ENCODE results near the gene TTC8.

DNA sequence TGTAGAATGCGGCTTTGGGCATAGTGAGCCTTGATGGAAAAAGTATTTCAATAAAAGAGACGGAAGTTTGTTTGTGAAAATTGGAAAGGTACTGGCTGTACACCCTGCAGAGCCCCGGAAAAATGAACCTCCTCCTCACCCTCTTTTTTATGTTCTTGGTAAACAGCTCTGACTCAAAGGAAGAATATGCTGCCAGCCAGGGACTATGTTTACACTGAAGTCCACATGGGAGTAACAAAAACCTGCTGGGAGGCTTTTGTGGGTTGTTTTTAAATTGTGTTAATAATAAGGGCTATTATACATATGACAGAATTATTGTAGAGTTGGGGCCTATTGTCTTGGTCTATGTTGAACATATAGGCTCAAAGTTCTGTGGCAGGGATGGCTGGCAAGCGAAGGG, 70.7 kb downstream of the TTC8 start:
- TF ChIP-seq, protein P1, sequence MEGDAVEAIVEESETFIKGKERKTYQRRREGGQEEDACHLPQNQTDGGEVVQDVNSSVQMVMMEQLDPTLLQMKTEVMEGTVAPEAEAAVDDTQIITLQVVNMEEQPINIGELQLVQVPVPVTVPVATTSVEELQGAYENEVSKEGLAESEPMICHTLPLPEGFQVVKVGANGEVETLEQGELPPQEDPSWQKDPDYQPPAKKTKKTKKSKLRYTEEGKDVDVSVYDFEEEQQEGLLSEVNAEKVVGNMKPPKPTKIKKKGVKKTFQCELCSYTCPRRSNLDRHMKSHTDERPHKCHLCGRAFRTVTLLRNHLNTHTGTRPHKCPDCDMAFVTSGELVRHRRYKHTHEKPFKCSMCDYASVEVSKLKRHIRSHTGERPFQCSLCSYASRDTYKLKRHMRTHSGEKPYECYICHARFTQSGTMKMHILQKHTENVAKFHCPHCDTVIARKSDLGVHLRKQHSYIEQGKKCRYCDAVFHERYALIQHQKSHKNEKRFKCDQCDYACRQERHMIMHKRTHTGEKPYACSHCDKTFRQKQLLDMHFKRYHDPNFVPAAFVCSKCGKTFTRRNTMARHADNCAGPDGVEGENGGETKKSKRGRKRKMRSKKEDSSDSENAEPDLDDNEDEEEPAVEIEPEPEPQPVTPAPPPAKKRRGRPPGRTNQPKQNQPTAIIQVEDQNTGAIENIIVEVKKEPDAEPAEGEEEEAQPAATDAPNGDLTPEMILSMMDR (IDR thresholded peaks at IDR 0.05), result no peak
- no peak for TF ChIP-seq POLR2AphosphoS5 (IDR thresholded peaks at IDR 0.05)
- no peak for TF ChIP-seq POLR2A (IDR thresholded peaks at IDR 0.05)
